Fibroblast of skin of right quadriceps (primary cell): Measurements from ENCODE around the gene TMEM240.
"Not testable (repeated sequence)": the region's sequence is repeated elsewhere in the genome, so short reads cannot be mapped to it uniquely, and the experiment has no call there.

Experiments used
- DNase-seq: peaks from one replicate; pipeline ENCODE4 v3.0.0-alpha.2; 2013

TMEM240 gene

DNA sequence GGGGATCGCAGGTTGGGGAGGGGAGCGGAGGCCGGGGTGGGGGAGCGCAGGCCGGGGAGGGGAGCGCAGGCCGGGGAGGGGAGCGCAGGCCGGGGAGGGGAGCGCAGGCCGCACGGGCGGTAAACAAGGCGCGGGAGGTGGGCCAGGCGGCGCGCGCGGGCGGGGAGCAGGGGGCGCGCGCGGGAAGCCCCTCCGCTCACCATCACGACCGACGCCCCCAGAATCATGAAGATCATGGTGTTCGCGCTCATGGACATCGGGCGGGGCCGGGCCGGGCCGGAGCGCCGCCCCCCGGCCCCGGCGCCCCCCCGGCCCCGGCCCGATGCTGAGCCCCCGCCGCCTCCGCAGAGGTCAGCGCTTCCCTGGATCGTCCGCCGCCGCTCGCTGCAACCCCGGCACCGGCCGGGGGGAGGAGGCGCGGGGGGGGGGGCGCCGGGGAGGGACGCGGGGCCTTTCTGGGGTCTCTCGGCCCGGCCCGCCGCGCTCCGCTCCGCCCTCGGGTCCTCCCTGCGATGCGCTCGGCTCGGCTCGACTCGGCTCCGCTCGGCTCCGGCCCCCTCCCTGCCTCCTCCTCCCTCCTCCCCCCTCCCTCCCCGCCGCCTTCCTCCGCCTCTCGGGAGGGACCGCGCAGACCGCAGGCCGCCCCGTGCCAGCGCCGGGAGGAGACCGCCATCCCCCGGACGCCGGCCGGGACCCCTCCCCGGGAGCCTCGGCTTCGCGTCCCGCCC is at the start of gene TMEM240:
Gene TMEM240 (minus strand): TSS at position 535 of the 728 bp plus-strand sequence. CDS start 278 bp downstream, at position 257.
- DNase-seq = peak; percentile 82

DNA sequence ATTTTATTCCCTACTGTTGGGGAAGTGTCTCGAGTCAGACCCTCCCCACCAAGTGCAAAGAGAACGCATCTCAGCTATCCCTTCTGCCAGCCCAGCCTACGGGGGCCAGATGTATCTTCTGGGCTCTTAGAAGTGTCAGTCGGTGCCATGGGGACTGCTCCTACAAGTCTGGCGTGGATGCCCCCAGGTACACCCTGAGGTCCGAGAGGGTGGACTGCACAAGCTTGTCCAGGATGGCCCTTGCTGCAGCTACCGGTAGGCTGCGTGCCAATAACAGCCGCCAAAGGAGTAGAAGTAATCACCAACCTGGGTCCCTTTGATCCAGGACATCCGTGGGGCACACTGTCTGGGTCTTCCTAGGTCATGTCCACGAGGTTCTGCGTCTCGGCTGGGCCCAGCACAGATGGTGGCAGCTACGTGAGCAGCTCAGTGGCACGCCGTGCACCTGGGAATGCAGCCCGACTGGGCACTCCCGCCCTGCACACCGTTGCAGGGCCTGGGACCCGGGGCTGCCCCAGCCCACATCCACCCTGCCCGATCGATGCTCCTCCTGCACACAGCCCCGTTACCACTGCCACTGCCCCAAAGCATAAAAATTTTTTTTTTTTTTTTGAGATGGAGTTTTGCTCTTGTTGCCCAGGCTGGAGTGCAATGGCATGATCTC is 43.1 kb upstream of the TMEM240 start:
- DNase-seq = no peak

DNA sequence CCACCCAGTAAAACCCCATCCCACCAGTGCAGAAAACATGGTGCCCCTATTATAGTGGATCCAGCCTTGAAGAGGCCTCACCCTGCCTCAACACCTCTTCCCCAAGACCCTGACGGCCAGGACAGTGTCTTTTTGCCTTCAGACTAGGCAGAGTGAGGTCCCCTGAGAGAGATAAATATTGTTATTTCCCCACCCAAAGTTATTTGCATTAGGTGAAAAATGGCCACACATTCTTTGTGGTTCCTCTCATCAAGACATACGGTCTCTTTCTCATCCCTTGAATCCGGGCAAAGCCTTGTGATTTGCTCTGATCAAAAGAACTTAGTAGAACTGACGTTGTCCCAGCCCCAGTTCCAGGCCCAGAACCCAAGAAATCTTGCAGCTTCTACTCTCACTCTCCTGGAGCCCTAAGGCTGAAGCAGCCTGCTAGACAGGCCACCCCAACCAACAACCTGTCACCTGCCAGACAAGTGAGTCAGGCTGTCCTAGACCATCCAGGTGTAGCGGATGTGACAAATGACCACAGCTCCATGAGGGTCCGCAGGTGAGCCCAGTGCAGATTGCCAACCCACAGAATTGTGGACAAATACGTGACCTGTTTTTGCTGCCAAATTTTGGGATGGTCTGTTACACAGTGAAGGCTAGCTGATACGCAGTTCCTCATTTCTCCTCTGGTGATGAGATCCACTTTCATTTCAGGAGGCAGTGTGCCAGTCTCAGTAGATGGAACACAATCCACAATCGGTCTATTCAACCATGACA is 42.3 kb upstream of the TMEM240 start:
- DNase-seq = no peak

DNA sequence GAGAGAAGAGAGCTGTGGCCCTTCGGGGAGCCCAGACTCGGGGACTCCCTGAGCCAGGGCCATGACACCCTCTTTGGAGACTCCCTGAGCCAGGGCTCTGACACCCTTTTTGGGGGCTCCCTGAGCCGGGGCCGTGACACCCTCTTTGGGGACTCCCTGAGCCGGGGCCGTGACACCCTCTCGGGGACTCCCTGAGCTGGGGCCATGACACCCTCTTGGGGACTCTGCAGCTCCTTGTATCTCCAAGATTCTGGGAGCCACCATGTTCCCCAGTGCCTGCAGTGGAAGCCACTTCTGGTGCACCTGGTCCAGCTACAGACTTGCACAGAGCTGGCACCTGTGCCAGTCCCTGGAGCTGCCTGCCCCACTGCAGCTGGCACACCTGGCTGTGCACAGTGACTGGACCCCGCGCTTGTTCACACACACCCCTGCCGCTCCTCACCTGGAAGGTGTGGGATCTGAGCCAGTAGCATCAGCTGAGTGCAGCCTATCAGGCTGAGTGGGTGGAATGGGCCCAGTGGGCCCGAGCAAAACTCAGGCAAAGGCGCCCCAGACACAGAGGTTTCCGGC is 38.0 kb upstream of the TMEM240 start:
- no peak for DNase-seq

DNA sequence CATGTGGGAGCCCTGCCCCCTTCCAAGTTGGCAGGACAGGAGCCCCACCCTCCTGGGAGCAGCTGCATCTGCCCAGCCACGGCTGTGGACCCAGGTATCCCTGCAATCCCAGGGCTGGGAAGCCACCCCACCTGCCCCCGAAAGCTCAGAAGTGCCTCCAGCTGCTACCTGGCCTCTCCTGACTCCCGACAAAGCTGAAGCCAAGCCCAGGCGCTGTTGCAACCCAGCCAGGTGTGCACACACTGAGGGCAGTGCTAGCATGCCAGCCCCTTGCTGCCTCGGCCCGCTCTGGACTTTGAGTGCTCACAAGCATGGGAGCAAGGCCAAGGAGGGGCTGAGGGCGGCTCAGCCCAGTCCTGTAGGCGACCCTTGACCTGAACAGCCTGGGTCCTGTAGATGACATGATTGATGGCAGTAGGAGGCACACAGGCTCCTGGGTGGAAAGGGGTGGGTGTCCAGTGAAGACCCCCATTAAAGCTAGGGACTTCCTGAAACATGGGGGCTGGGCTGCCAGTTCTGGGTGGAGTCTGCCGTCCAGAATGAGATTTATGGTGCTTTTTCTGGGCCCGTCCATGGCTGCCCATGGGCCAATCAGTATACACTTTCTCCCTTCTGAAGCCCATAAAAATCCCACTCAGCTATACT is 37.1 kb upstream of the TMEM240 start:
- no peak for DNase-seq

DNA sequence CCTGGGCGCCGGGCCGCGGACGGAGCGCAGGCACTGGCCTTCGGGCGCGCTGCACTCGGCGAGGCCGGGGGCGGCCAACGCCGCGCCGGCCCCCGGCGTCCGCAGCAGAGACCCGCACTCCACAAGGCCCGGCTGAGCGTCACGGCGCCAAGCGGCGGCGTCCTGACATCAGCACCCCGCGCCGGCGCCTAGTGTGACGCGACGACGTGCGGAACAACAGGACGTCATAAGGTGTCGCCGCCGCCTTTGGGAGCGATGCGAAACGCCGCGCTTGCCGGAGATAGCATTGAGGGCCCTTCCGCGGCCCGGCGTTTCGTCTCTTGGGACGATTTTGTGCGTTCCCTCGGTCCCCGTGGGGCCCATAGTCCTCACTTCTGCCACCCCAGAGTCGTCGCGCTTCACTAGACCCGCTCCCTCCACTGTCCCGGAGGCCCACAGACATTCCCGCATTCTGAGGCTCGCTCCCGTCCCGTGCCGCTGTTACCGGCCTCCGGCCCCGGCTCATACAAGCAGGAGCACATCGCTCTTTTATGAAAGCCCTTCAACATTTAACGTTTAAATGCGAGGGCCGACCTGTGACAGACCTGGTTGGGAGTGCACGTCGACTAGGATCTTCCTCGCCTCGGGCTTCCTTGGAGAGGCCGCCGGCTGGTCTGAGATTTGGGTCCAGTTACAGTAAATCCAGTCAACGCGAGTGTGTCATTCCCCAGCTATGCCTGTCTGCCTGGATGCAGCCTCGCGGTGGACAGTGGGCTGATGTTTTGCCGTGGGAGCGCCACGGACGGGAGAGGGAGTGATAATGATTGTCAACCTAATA is 34.5 kb upstream of the TMEM240 start, which contains the start of gene SSU72:
Gene SSU72 (minus strand): TSS at position 143 of the 817 bp plus-strand sequence. CDS start 306 bp downstream, outside the sequence.
- peak; percentile 93 for DNase-seq

DNA sequence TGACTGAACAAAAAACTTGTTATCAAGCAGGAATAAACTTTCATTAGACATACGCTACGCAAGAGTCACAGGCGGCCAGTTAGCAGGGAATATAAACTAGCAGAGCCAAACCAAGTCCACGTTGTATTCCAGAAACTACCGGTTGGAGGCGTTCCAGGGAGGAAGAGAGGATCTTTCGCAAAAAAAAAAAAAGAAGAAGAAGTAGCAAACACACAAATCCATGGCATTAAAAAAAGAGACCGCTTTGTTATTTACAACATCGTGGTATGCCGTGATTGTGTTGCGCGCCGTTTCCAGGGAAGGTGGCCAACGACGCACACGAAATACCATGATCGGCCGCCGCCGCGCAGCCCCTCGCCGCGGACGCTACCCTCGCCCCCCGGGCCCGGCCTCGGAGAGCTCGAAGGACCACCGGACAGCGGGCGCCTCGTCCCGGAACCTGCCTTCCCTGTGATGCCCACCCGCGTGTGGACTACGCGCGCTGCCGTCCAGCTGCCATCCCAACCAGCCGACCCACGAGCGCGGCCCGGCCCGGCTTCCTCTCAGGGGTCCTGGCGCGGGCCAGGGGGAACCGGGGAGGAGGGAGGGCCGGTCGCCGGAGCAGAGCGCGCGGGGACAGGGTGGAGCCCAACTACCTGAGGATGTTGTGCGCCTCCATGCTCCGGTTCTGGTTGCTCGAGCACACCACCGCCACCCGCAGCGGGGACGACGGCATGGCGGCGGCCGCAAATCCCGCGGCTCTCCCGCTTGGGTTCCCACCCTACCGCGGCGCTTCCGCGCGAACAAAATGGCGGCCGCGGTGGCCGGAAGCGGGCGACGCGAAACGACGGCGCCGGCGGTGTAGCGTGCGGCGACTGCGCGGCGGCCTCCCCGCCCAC is 33.7 kb upstream of the TMEM240 start:
- peak; percentile 66 for DNase-seq

DNA sequence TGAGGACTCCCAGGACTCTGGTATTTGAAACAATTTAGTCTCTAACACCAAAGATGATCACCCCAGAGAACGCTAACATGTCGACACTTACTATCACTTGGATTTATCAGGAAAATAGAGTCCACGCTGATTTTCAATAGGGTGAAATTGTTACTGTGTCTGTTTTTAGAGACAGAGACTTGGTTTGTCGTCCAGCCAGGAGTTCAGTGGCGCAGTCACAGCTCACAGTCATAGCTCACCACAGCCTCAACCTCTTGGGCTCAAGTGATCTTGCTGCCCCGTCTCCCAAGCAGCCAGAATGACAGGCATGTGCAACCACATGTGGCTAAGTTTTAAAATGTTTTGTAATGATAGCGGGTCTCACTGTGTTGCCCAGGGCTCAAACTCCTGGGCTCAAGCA is 28.9 kb upstream of the TMEM240 start:
- DNase-seq = no peak

DNA sequence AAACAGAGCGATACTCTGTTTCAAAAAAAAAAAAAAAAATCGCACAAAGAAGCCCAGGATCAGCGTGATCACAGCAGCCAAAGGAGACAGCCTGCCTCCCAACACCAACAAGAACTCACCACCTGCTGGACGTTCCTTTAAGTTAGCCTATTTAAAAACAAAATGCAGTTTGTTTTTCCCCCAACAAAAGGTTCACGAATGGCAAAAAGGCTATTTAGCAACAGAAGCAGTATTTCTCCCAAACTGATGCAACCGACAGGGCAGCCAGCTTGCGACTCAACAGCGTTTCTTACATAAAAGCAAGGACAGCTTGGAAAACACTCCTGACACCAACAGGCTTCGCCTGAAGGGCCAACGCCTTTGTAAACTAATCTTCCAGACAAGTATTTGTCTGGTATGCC is 27.5 kb upstream of the TMEM240 start:
- no peak for DNase-seq

DNA sequence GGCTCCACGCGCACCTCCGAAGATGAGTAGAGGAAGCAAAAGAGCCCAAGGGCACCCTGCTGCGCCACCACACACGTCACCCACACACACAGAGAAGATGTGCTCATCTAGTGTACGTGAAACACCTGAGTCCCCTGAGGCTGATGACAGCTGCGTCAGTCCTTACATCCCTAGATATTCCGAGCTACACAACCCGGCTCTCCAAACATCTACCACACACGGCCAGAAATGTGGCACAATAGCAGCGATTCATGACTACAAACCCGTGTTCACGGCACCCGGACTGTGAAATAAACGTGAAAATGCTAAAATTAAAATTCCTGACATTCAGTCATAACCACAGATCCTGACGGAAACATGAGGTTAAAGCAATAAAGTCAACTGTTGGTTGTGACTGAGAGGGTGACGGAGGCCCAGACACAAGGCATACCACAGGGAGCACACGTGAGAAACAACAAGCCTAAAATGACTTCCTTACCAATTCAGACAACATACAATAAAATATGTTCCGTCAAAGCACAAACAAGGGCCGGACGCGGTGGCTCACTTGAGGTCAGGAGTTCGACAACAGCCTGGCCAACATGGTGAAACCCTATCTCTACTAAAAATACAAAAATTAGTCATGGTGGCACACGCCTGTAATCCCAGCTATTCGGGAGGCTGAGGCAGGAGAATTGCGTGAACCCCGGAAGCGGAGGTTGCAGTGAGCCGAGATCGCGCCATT is 26.9 kb upstream of the TMEM240 start:
- peak; percentile 19 for DNase-seq

DNA sequence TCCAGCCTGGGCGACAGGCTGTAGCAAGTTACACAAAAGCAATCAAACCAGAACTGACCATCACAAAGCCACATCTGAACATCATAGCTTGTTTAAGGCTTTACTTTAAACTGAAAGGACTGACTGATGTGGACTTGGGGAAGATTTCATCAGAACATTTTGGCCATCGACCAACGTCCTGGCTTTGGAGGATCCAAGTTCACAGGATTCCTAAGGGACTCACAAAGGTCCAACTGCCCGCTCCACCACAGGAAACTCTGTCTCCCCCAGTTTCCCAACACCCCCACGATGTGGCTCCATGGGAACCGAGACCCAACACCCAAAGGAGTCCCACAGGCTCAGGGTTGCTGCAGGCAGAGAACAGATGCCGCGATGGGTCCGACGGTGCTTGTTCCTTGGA is 24.9 kb upstream of the TMEM240 start:
- no peak for DNase-seq

DNA sequence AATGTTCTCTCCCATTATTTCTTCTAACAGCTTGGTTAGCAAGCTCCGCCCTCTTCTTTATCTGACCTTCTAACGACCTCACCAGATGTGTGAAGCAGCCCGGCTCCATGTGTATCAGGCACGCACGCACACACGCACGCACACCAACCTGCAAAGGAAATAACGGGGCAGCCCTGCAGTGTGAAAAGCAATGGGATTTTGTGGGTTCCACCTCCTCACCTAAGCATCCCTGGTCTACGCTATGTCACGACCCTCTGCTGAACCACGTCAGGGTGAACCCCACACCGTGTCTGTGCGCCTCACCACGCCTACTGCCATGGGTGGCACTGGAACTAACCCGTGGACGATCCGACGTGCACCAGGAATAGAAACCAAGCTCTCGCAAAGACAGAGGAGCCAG is 23.8 kb upstream of the TMEM240 start:
- DNase-seq = no peak

DNA sequence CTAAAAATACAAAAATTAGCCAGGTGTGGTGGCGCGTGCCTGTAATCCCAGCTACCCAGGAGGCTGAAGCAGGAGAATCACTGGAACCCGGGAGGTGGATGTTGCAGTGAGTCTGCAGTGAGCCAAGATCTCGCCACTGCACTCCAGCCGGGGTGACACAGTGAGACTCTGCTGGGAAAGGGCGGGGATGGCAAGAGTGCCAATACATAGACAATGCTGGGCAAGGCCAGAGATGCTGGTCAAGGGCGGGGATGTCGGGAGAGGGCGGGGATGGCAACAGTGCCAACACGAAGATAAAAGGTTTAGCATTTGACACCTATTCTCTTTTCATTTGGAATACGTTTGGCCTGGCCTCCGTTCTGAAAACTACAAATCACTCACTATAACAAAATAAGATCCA is 23.3 kb upstream of the TMEM240 start:
- no peak for DNase-seq

DNA sequence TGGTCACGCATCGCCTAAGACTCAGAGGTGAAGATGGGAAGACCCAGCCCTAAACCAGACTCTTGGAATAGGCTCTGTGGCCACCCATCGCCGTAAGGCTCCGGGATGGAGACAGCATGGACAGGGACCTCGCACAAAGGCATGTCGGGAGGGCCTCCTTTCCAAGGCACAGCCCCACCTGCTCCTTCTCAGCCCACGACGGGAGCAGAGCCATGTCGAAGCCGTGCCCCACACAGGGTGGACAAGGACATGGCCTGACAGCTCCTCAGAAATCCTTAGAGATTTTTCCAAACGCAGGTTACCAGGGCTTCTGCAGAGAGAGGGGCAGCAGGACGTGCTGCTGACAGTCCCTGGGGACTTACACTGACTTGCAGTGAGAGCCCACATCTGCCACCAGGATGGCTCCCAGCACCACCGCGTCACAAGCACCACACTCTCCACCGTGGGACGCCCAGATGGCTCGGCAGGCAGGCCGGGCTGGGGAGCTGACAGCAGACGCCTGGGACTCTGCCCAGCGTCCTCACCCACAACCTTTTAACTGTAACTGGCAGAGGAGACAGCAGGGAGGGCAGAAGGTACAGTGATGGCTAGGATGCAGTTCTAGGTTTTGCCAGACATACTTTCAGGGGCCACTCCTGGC is 22.3 kb upstream of the TMEM240 start:
- DNase-seq = no peak

DNA sequence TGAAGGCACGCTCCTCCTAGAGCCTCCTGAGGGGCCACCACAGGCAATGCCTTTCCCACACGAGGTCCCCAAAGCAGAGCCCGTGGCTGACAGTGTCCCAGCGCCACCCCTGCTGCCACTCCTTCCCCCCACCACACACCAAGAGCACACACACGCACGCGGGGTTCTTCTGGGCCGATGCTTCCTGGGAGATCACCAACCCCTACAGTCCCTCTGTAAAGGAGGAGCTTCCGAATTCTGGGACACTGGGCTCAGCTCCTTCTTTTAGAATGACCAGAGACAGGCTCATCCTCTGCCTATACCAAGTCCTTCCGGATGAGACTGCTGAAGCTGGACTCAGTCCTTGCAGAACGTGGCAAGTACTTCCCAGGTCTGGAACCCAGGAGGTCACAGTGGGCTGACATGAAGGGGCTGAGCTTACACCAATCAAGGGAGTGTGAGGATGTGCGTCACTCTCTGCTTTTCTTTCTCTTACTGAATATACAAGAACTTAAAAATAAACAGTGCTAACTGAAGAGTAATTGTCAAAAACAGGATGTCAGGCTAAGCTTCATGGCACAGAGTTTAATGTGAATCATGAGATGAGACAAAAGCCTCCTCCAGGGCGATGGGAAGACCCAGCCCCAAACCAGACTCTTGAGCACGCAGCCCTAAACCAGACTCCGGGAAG is 21.5 kb upstream of the TMEM240 start:
- DNase-seq = no peak

DNA sequence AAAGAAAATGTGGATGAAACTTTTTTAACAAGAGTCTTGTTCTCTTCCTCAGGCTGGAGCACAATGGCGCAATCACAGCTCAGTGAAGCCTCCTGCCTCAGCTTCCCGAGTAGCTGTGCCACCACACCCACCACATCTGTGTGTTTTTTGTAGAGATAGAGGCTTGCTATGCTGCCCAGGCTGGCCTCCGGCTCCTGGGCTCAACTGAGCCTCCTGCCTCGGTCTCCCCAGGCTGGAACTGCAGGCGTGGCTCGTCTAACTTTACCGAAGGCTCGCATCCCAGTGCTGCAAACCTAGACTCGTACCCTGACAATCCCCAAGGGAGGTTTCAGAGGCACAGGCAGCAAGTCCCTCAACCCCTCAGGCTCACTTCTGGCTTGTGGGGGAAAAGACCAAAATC is 19.8 kb upstream of the TMEM240 start:
- no peak for DNase-seq

DNA sequence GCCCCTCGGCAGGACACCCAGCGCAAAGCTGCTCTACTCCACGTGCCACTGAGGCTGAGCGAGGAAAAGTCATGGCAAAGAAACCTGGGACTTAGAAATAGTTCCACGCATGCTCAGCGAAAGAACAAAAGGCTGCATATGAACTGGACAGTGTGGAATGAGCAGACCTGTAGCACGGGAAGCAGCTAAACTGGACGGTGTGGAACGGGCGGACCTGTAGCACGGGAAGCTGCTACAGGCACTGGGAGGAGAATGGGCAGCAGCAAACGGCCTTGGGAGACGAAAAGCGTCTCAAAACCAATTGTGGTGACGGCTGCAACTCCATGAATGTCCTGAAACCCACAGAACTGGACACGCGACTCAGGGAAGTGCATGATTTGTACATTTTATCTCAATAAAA is 18.6 kb upstream of the TMEM240 start:
- DNase-seq = no peak

DNA sequence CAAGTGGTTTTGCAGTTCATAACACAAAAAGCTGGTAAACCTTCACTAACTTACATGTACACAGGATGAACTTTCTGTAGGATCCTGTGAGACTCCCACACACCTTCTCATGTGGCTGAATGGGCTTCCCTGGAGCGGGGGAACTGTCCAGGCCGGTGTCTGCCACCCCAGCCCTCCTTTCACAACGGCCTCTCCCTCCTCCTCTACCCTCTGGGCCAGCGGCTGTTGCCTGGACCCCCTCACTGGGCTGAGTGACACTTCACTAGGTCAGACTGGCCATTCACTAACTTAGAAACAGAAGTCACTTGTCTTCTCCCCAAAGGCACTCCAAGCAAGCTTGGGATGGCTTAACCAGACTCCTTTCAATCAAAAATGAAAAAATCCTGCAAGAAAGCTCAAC is 18.2 kb upstream of the TMEM240 start:
- no peak for DNase-seq

DNA sequence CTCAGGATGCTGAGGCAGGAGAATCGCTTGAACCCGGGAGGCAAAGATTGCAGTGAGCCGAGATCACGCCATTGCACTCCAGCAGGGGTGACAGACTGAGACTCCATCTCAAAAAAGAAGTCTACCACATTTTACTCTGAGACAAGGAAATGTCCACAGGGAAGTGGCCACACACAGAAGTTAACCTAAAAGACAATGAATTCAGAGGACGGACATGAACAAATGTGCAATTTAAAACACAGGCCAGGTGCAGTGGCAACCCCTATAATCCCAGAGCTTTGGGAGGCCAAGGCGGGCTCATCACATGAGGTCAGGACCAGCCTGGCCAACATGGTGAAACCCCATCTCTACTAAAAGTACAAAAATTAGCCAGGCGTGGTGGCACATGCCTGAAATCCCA is 17.3 kb upstream of the TMEM240 start:
- not testable (repeated sequence) for DNase-seq
